ENCODE measurements around the gene CYP26C1. TPM values are rescaled to one million over a fixed set of nuclear protein-coding genes. Genes with fewer than 3 reads are reported as not detected.
A peak's percentile ranks its signal among the peaks of the same experiment; 100 is the strongest.

CYP26C1 gene
- total and polyA plus RNA-seq, 9 of the 15 experiments (the other 6 are each of a cell fraction or from before 2014, with no cell fraction given) = 0.07 to 0.09 (median 0.07) TPM; not detected in 6

DNA sequence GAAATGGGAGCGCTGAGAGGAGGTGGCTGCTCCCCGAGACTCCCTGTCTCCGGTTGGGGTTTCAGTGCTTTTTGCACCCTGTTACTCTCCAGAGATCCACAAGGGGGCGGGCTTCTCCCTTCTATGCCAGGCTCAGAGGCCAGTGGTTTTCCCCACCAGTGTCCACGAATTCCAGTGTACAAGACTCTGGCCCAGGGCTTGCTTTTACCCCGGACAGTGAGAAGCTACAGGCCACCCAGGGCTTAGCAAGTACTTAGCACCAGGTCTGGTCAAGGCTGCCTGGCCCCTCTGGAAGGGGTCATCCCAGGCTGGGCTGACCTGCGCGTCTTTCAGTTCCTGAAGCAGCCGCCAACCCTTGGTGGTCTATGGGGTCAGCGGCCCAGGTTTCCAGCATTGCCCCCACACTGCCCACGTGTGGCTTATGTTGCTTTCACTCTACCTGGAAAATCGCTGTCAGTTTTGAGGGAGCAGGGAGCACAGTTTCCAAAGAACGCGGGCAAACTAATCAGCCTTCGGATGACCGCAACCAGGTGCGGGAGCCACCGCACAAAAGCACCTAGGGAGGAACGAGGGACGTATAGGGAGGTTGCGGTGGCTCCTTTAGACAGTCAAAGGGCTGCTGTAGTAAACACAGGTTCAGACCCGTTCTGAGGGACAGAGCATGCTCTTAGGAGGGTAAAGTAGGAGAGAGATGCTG lies 19.9 kb downstream of the CYP26C1 start (continued):
- no peak for TF ChIP-seq SRSF3 (IDR thresholded peaks at IDR 0.05; ENCODE audit: insufficient read depth, low read length)
- no peak for TF ChIP-seq HSF4 (CRISPR knock-in tag; IDR thresholded peaks at IDR 0.05; ENCODE audit: borderline replicate concordance)
- TF ChIP-seq, protein P1, sequence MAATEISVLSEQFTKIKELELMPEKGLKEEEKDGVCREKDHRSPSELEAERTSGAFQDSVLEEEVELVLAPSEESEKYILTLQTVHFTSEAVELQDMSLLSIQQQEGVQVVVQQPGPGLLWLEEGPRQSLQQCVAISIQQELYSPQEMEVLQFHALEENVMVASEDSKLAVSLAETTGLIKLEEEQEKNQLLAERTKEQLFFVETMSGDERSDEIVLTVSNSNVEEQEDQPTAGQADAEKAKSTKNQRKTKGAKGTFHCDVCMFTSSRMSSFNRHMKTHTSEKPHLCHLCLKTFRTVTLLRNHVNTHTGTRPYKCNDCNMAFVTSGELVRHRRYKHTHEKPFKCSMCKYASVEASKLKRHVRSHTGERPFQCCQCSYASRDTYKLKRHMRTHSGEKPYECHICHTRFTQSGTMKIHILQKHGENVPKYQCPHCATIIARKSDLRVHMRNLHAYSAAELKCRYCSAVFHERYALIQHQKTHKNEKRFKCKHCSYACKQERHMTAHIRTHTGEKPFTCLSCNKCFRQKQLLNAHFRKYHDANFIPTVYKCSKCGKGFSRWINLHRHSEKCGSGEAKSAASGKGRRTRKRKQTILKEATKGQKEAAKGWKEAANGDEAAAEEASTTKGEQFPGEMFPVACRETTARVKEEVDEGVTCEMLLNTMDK (IDR thresholded peaks at IDR 0.05; ENCODE audit: borderline replicate concordance, insufficient read depth, low read depth, low read length, poor library complexity, severe bottlenecking) = peak; percentile 37
- TF ChIP-seq SMC3 (conservative IDR thresholded peaks at IDR 0.05; ENCODE audit: insufficient read depth, low read depth, low read length) = peak; percentile 58; the same call in 1 of the 2 replicates
- TF ChIP-seq, protein P2, sequence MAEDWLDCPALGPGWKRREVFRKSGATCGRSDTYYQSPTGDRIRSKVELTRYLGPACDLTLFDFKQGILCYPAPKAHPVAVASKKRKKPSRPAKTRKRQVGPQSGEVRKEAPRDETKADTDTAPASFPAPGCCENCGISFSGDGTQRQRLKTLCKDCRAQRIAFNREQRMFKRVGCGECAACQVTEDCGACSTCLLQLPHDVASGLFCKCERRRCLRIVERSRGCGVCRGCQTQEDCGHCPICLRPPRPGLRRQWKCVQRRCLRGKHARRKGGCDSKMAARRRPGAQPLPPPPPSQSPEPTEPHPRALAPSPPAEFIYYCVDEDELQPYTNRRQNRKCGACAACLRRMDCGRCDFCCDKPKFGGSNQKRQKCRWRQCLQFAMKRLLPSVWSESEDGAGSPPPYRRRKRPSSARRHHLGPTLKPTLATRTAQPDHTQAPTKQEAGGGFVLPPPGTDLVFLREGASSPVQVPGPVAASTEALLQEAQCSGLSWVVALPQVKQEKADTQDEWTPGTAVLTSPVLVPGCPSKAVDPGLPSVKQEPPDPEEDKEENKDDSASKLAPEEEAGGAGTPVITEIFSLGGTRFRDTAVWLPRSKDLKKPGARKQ (CRISPR knock-in tag; IDR thresholded peaks at IDR 0.05) = no peak
- TF ChIP-seq NFIX (CRISPR knock-in tag; IDR thresholded peaks at IDR 0.05; ENCODE audit: low read depth) = no peak
- TF ChIP-seq ZNF408 (CRISPR knock-in tag; IDR thresholded peaks at IDR 0.05; ENCODE audit: low read depth) = no peak
- TF ChIP-seq L3MBTL2 (IDR thresholded peaks at IDR 0.05) = 0 out of 2 replicates have a peak, but pooled peaks have one; percentile 12
- TF ChIP-seq, protein P3, sequence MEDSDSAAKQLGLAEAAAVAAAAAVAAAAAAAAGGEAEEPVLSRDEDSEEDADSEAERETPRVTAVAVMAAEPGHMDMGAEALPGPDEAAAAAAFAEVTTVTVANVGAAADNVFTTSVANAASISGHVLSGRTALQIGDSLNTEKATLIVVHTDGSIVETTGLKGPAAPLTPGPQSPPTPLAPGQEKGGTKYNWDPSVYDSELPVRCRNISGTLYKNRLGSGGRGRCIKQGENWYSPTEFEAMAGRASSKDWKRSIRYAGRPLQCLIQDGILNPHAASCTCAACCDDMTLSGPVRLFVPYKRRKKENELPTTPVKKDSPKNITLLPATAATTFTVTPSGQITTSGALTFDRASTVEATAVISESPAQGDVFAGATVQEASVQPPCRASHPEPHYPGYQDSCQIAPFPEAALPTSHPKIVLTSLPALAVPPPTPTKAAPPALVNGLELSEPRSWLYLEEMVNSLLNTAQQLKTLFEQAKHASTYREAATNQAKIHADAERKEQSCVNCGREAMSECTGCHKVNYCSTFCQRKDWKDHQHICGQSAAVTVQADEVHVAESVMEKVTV (CRISPR knock-in tag; IDR thresholded peaks at IDR 0.05) = 0 out of 2 replicates have a peak, but pooled peaks have one; percentile 25
- TF ChIP-seq RFX1 (IDR thresholded peaks at IDR 0.05) = no peak
- no peak for TF ChIP-seq ZNF134 (CRISPR knock-in tag; conservative IDR thresholded peaks at IDR 0.05)
- TF ChIP-seq ZNF232 (CRISPR knock-in tag; IDR thresholded peaks at IDR 0.05) = no peak
- no peak for TF ChIP-seq STAT5B (CRISPR knock-in tag; IDR thresholded peaks at IDR 0.05)
- TF ChIP-seq, protein P4, sequence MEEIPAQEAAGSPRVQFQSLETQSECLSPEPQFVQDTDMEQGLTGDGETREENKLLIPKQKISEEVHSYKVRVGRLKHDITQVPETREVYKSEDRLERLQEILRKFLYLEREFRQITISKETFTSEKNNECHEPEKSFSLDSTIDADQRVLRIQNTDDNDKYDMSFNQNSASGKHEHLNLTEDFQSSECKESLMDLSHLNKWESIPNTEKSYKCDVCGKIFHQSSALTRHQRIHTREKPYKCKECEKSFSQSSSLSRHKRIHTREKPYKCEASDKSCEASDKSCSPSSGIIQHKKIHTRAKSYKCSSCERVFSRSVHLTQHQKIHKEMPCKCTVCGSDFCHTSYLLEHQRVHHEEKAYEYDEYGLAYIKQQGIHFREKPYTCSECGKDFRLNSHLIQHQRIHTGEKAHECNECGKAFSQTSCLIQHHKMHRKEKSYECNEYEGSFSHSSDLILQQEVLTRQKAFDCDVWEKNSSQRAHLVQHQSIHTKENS (CRISPR knock-in tag; IDR thresholded peaks at IDR 0.05) = no peak
- TF ChIP-seq SAFB (IDR thresholded peaks at IDR 0.05; ENCODE audit: borderline replicate concordance, low read depth, low read length) = peak; percentile 61; the same call in 1 of the 2 replicates
- TF ChIP-seq, protein P5, sequence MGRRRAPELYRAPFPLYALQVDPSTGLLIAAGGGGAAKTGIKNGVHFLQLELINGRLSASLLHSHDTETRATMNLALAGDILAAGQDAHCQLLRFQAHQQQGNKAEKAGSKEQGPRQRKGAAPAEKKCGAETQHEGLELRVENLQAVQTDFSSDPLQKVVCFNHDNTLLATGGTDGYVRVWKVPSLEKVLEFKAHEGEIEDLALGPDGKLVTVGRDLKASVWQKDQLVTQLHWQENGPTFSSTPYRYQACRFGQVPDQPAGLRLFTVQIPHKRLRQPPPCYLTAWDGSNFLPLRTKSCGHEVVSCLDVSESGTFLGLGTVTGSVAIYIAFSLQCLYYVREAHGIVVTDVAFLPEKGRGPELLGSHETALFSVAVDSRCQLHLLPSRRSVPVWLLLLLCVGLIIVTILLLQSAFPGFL (CRISPR knock-in tag; IDR thresholded peaks at IDR 0.05) = no peak
- no peak for TF ChIP-seq NCOR1 (IDR thresholded peaks at IDR 0.05)
- TF ChIP-seq KDM5B (IDR thresholded peaks at IDR 0.05; ENCODE audit: insufficient replicate concordance, low read depth, low read length) = no peak
- no peak for TF ChIP-seq IRF2 (CRISPR knock-in tag; IDR thresholded peaks at IDR 0.05)

Measured in K562 (cell line).